HL-60 (cell line): ENCODE data around the gene ADGRL3.

Source experiments
- DNase-seq, 2 experiments: peaks; one replicate each; pipeline ENCODE4 v3.0.0-alpha.2; 2010 to 2020; ENCODE audit warnings: low read depth in 1 of 2, low spot score in 1 of 2
- H3K27ac ChIP-seq: fragments of 250-450 bp; sonication (Bioruptor Pico); replicated peaks from 2 replicates; pipeline ENCODE4 v1.5.1; 2020; ENCODE audit warnings: mild to moderate bottlenecking, moderate library complexity
- H3K27me3 ChIP-seq: fragments of 250-450 bp; sonication (Bioruptor Pico); 2 replicates; pipeline ENCODE4 v1.5.1; 2021; ENCODE audit warnings: mild to moderate bottlenecking, moderate library complexity; ENCODE audit not compliant: insufficient read depth, poor library complexity, severe bottlenecking
- H3K4me3 ChIP-seq: replicated peaks from 2 replicates; pipeline ENCODE4 v1.5.1; 2011; ENCODE audit warnings: mild to moderate bottlenecking, control low read depth, low read length; ENCODE audit not compliant: insufficient read depth
- CTCF ChIP-seq: IDR thresholded peaks from one replicate; pipeline ENCODE4 v1.5.1; 2011; ENCODE audit warnings: low read length, control low read depth, inconsistent platforms; ENCODE audit not compliant: insufficient read depth
- GABPA ChIP-seq: IDR thresholded peaks from 2 replicates; pipeline ENCODE4 v1.6.1; 2012; ENCODE audit warnings: low read depth
- POLR2AphosphoS5 ChIP-seq: IDR thresholded peaks from 2 replicates; pipeline ENCODE4 v1.6.1; 2012; ENCODE audit warnings: low read depth
- REST ChIP-seq: IDR thresholded peaks from 2 replicates; pipeline ENCODE4 v1.6.1; 2012; ENCODE audit warnings: low read depth; ENCODE audit not compliant: insufficient replicate concordance
- SPI1 ChIP-seq: IDR thresholded peaks from 2 replicates; pipeline ENCODE4 v1.6.1; 2012; ENCODE audit warnings: low read depth, mild to moderate bottlenecking, borderline replicate concordance

ADGRL3 gene

GRCh38 chr4:61431131-61431530 is 231.0 kb downstream of the ADGRL3 start:
- TF ChIP-seq SPI1: no peak
- no peak for TF ChIP-seq POLR2AphosphoS5
- TF ChIP-seq CTCF: no peak
- no peak for TF ChIP-seq REST
- TF ChIP-seq GABPA: no peak
- DNase-seq: no peak
- no peaks in the 10 kb centered on the region for H3K27me3 ChIP-seq
- no peak overlapping the region for H3K4me3 ChIP-seq
- H3K27ac ChIP-seq: no peak overlapping the region

GRCh38 chr4:61437923-61438322 is 237.8 kb downstream of the ADGRL3 start:
- Histone ChIP-seq H3K27me3 (no peaks in the 10 kb centered on the region), H3K27ac (no peak overlapping the region), H3K4me3 (no peak overlapping the region)
- TF ChIP-seq SPI1 (no peak), POLR2AphosphoS5 (no peak), REST (no peak), GABPA (no peak), CTCF (no peak)
- DNase-seq: no peak

- TF ChIP-seq POLR2AphosphoS5 (no peak), REST (no peak), GABPA (no peak)
- H3K27me3 ChIP-seq: no peaks in the 10 kb centered on the region
- H3K27ac ChIP-seq: no peak overlapping the region
- DNase-seq: no peak
- H3K4me3 ChIP-seq: no peak overlapping the region
Measured at GRCh38 chr4:61440321-61440720, 240.2 kb downstream of the ADGRL3 start.

- Histone ChIP-seq H3K27me3 (no peaks in the 10 kb centered on the region), H3K27ac (peak overlapping the region; percentile 13), H3K4me3 (no peak overlapping the region)
- no peak for TF ChIP-seq CTCF
- no peak for TF ChIP-seq GABPA
- no peak for TF ChIP-seq POLR2AphosphoS5
- no peak for TF ChIP-seq SPI1
- no peak for TF ChIP-seq REST
- no peak for DNase-seq
Measured at GRCh38 chr4:61442936-61443335, 242.8 kb downstream of the ADGRL3 start.
